ENCODE results near the gene BCL11B.

GRCh38 chr14:99148861-99149610, 123.0 kb downstream of the BCL11B start:
- no peak for TF ChIP-seq SREBF1 (IDR thresholded peaks at IDR 0.05; ENCODE audit: low read length)
- TF ChIP-seq, protein P1, sequence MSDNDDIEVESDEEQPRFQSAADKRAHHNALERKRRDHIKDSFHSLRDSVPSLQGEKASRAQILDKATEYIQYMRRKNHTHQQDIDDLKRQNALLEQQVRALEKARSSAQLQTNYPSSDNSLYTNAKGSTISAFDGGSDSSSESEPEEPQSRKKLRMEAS (IDR thresholded peaks at IDR 0.05; ENCODE audit: low read depth, low read length) = no peak
- TF ChIP-seq NBN (IDR thresholded peaks at IDR 0.05) = no peak
- TF ChIP-seq SIN3A (IDR thresholded peaks at IDR 0.05; ENCODE audit: low read depth, low read length) = no peak
- no peak for TF ChIP-seq CTCF (IDR thresholded peaks at IDR 0.05 in 2 of 3, conservative IDR thresholded peaks at IDR 0.05 in 1 of 3; ENCODE audit: control insufficient read depth in 2 of 3, extremely low read depth in 1 of 3, insufficient read depth in 1 of 3, low read depth in 3 of 3, low read length in 3 of 3)
- TF ChIP-seq CEBPB (IDR thresholded peaks at IDR 0.05; ENCODE audit: borderline replicate concordance in 1 of 2, low read depth in 2 of 2, low read length in 2 of 2) = no peak
- no peak for TF ChIP-seq PML (IDR thresholded peaks at IDR 0.05; ENCODE audit: low read length)
- no peak for TF ChIP-seq ATF7 (IDR thresholded peaks at IDR 0.05; ENCODE audit: low read depth)
